Activated CD4-positive, alpha-beta memory T cell treated with anti-CD3 and anti-CD28 coated beads for 36 hours (primary cell): ENCODE results near the gene RAB44. TPM values are rescaled to one million over a fixed set of nuclear protein-coding genes. Genes with fewer than 3 reads are reported as not detected.

Experiments
- CTCF ChIA-PET: fragments of 350-600 bp; sonication (Branson Sonifier 250); formaldehyde crosslinking; loops from one replicate; lab custom pipeline; 2021; ENCODE audit warnings: antibody characterized with exemption, inconsistent platforms; lab: Charles Lee
- POLR2A ChIA-PET: fragments of 350-600 bp; sonication (Branson Sonifier 250); formaldehyde crosslinking; loops from one replicate; lab custom pipeline; 2021; ENCODE audit warnings: antibody characterized with exemption; lab: Charles Lee
- DNase-seq: peaks from one replicate; pipeline ENCODE4 v3.0.0-alpha.2; 2020
- H3K27ac Mint-ChIP-seq: one replicate; pipeline ENCODE4 v1.8.0; 2021; ENCODE audit warnings: mixed read lengths
- H3K27me3 Mint-ChIP-seq: one replicate; pipeline ENCODE4 v1.8.0; 2021; ENCODE audit warnings: mixed read lengths
- H3K36me3 Mint-ChIP-seq: one replicate; pipeline ENCODE4 v1.8.0; 2021; ENCODE audit warnings: mixed read lengths
- H3K4me1 Mint-ChIP-seq: one replicate; pipeline ENCODE4 v1.8.0; 2021; ENCODE audit warnings: low read depth, mixed read lengths
- H3K4me3 Mint-ChIP-seq: one replicate; pipeline ENCODE4 v1.8.0; 2021; ENCODE audit warnings: mild to moderate bottlenecking, mixed read lengths
- H3K9me3 Mint-ChIP-seq: one replicate; pipeline ENCODE4 v1.8.0; 2021; ENCODE audit warnings: mixed read lengths
- intact Hi-C: fragments of 100-400 bp; cut with micrococcal nuclease; formaldehyde crosslinking; loops from one replicate; pipeline ENCODE4 v1.15.1; 2023
- total RNA-seq, 2 experiments: library from RNA; stranded (reverse); gene quantifications; one replicate each; pipeline ENCODE4 v1.2.3, GENCODE V29; 2021

Gene RAB44
- total RNA-seq, 2 experiments from 2014 or later, result 0.05 TPM

GRCh38 chr6:36659271-36659670, 38.4 kb upstream of the RAB44 start:
- Mint-ChIP-seq H3K27me3 (peaks cover 23% of the 10 kb centered on the region), H3K4me1 (peaks cover 11% of the 10 kb centered on the region), H3K9me3 (no peaks in the 10 kb centered on the region), H3K27ac (no peak overlapping the region), H3K4me3 (no peak overlapping the region), H3K36me3 (no peaks in the 10 kb centered on the region)
- no peak for DNase-seq
- CTCF ChIA-PET, result interaction anchor here (1.2 kb wide), 1 partner anchor 41 kb away, joined by 3 read pairs; no protein-coding TSS in a partner anchor
- POLR2A ChIA-PET, result no interaction called here
- intact Hi-C loops, result no loop called here

GRCh38 chr6:36660771-36661471, 36.7 kb upstream of the RAB44 start:
- H3K4me3 Mint-ChIP-seq, result no peak overlapping the region
- H3K9me3 Mint-ChIP-seq, result no peaks in the 10 kb centered on the region
- DNase-seq, result no peak
- no peaks in the 10 kb centered on the region for H3K36me3 Mint-ChIP-seq
- peaks cover 16% of the 10 kb centered on the region for H3K27me3 Mint-ChIP-seq
- ChIA-PET CTCF (no interaction called here), POLR2A (no interaction called here)
- no peak overlapping the region for H3K27ac Mint-ChIP-seq
- intact Hi-C loops, result no loop called here
- peaks cover 11% of the 10 kb centered on the region for H3K4me1 Mint-ChIP-seq

GRCh38 chr6:36662380-36662779, 35.2 kb upstream of the RAB44 start:
- no peaks in the 10 kb centered on the region for H3K36me3 Mint-ChIP-seq
- ChIA-PET POLR2A (no interaction called here), CTCF (interaction anchor here (0.6 kb wide), 2 partner anchors 141 to 142 kb away, joined by 3 to 4 read pairs; no protein-coding TSS in a partner anchor)
- DNase-seq, result no peak
- intact Hi-C loops, result no loop called here
- no peaks in the 10 kb centered on the region for H3K9me3 Mint-ChIP-seq
- H3K4me3 Mint-ChIP-seq, result no peak overlapping the region
- peaks cover 11% of the 10 kb centered on the region for H3K4me1 Mint-ChIP-seq
- no peak overlapping the region for H3K27ac Mint-ChIP-seq
- H3K27me3 Mint-ChIP-seq, result peaks cover 9% of the 10 kb centered on the region

GRCh38 chr6:36662827-36663256, 34.8 kb upstream of the RAB44 start:
- Mint-ChIP-seq H3K9me3 (no peaks in the 10 kb centered on the region), H3K27me3 (peaks cover 9% of the 10 kb centered on the region), H3K27ac (no peak overlapping the region), H3K4me3 (no peak overlapping the region), H3K36me3 (no peaks in the 10 kb centered on the region), H3K4me1 (peaks cover 11% of the 10 kb centered on the region)
- intact Hi-C loops, result no loop called here
- ChIA-PET POLR2A (interaction anchor here (0.5 kb wide), 1 partner anchor 321 kb away, joined by 3 read pairs; no protein-coding TSS in a partner anchor), CTCF (interaction anchor here (0.6 to 1.0 kb wide), 3 partner anchors 120 to 143 kb away, joined by 3 to 4 read pairs (median 3); no protein-coding TSS in a partner anchor)
- no peak for DNase-seq

- H3K4me3 Mint-ChIP-seq, result no peak overlapping the region
- H3K9me3 Mint-ChIP-seq, result no peaks in the 10 kb centered on the region
- POLR2A ChIA-PET, result interaction anchor here (0.5 kb wide), 1 partner anchor 322 kb away, joined by 3 read pairs; no protein-coding TSS in a partner anchor
- H3K36me3 Mint-ChIP-seq, result no peaks in the 10 kb centered on the region
- intact Hi-C loops, result no loop called here
- peaks cover 9% of the 10 kb centered on the region for H3K27me3 Mint-ChIP-seq
- H3K27ac Mint-ChIP-seq, result no peak overlapping the region
- CTCF ChIA-PET, result interaction anchor here (1.0 to 1.1 kb wide), 3 partner anchors 15 to 119 kb away, joined by 3 read pairs; partner anchors contain the start of gene CDKN1A
- DNase-seq, result no peak
- peaks cover 11% of the 10 kb centered on the region for H3K4me1 Mint-ChIP-seq
Observed at GRCh38 chr6:36663504-36664446, 33.9 kb upstream of the RAB44 start.

GRCh38 chr6:36665180-36665579, 32.4 kb upstream of the RAB44 start:
- Mint-ChIP-seq H3K27ac (no peak overlapping the region), H3K4me1 (peaks cover 11% of the 10 kb centered on the region), H3K4me3 (no peak overlapping the region), H3K9me3 (no peaks in the 10 kb centered on the region), H3K36me3 (no peaks in the 10 kb centered on the region), H3K27me3 (peaks cover 2% of the 10 kb centered on the region)
- CTCF ChIA-PET, result interaction anchor here (1.2 kb wide), 1 partner anchor 94 kb away, joined by 4 read pairs; no protein-coding TSS in a partner anchor
- POLR2A ChIA-PET, result no interaction called here
- DNase-seq, result no peak
- intact Hi-C loops, result no loop called here

GRCh38 chr6:36666287-36666686, 31.3 kb upstream of the RAB44 start:
- ChIA-PET CTCF (interaction anchor here (0.6 to 1.2 kb wide), 2 partner anchors 13 to 93 kb away, joined by 4 read pairs; no protein-coding TSS in a partner anchor), POLR2A (no interaction called here)
- intact Hi-C loops, result no loop called here
- peaks cover 2% of the 10 kb centered on the region for H3K27me3 Mint-ChIP-seq
- H3K9me3 Mint-ChIP-seq, result no peaks in the 10 kb centered on the region
- H3K27ac Mint-ChIP-seq, result no peak overlapping the region
- peaks cover 11% of the 10 kb centered on the region for H3K4me1 Mint-ChIP-seq
- H3K36me3 Mint-ChIP-seq, result no peaks in the 10 kb centered on the region
- no peak overlapping the region for H3K4me3 Mint-ChIP-seq
- DNase-seq, result no peak

GRCh38 chr6:36666826-36667591, 30.6 kb upstream of the RAB44 start:
- Mint-ChIP-seq H3K36me3 (no peaks in the 10 kb centered on the region), H3K27me3 (peaks cover 2% of the 10 kb centered on the region), H3K4me3 (no peak overlapping the region), H3K9me3 (no peaks in the 10 kb centered on the region), H3K4me1 (peaks cover 11% of the 10 kb centered on the region), H3K27ac (no peak overlapping the region)
- DNase-seq, result no peak
- intact Hi-C loops, result no loop called here
- ChIA-PET POLR2A (no interaction called here), CTCF (interaction anchor here (0.8 kb wide), 1 partner anchor 57 kb away, joined by 3 read pairs; no protein-coding TSS in a partner anchor)

- Mint-ChIP-seq H3K9me3 (no peaks in the 10 kb centered on the region), H3K27ac (no peak overlapping the region), H3K27me3 (peaks cover 2% of the 10 kb centered on the region), H3K36me3 (no peaks in the 10 kb centered on the region), H3K4me1 (peaks cover 4% of the 10 kb centered on the region), H3K4me3 (no peak overlapping the region)
- CTCF ChIA-PET, result interaction anchor here (0.7 kb wide), 1 partner anchor 90 kb away, joined by 3 read pairs; no protein-coding TSS in a partner anchor
- DNase-seq, result no peak
- intact Hi-C loops, result no loop called here
- POLR2A ChIA-PET, result no interaction called here
Observed at GRCh38 chr6:36668591-36668990, 29.0 kb upstream of the RAB44 start.

- Mint-ChIP-seq H3K36me3 (no peaks in the 10 kb centered on the region), H3K27ac (no peak overlapping the region), H3K4me3 (no peak overlapping the region), H3K9me3 (no peaks in the 10 kb centered on the region), H3K27me3 (peaks cover 2% of the 10 kb centered on the region), H3K4me1 (peaks cover 2% of the 10 kb centered on the region)
- intact Hi-C loops, result no loop called here
- no peak for DNase-seq
- CTCF ChIA-PET, result no interaction called here
- POLR2A ChIA-PET, result no interaction called here
Observed at GRCh38 chr6:36669002-36669401, 28.6 kb upstream of the RAB44 start.

- H3K36me3 Mint-ChIP-seq, result no peaks in the 10 kb centered on the region
- no peak for DNase-seq
Observed at GRCh38 chr6:36670271-36670670, 27.4 kb upstream of the RAB44 start.

More at GRCh38 chr6:36670271-36670670, 27.4 kb upstream of the RAB44 start:
- no peaks in the 10 kb centered on the region for H3K4me1 Mint-ChIP-seq
- ChIA-PET CTCF (interaction anchor here (1.6 kb wide), 1 partner anchor 10 kb away, joined by 4 read pairs; no protein-coding TSS in a partner anchor), POLR2A (no interaction called here)
- H3K9me3 Mint-ChIP-seq, result no peaks in the 10 kb centered on the region
- H3K4me3 Mint-ChIP-seq, result no peak overlapping the region
- H3K27me3 Mint-ChIP-seq, result peaks cover 2% of the 10 kb centered on the region
- no peak overlapping the region for H3K27ac Mint-ChIP-seq
- intact Hi-C loops, result no loop called here
